GM21526 (cell line): ENCODE results near the gene BORCS6.
A peak's percentile ranks its signal among the peaks of the same experiment; 100 is the strongest.

Experiments used
- ATAC-seq: cut with Tn5 transposase; IDR thresholded peaks from one replicate; pipeline ENCODE4 v1.9.1; 2021; ENCODE audit warnings: moderate library complexity; ENCODE audit not compliant: unreplicated experiment, low FRiP score

The BORCS6 gene

GRCh38 chr17:8143581-8144400, 46.2 kb downstream of the BORCS6 start:
- no peak for ATAC-seq

GRCh38 chr17:8142887-8143580, 46.9 kb downstream of the BORCS6 start:
- no peak for ATAC-seq

GRCh38 chr17:8142158-8142886, 47.7 kb downstream of the BORCS6 start:
- ATAC-seq = no peak

- ATAC-seq = no peak
These were observed 48.2 kb downstream of the BORCS6 start for GRCh38 chr17:8141741-8142140.

GRCh38 chr17:8141045-8141444, 48.9 kb downstream of the BORCS6 start:
- no peak for ATAC-seq

- ATAC-seq = no peak
These were observed 49.6 kb downstream of the BORCS6 start for GRCh38 chr17:8140065-8141029.

GRCh38 chr17:8138672-8139371, 51.2 kb downstream of the BORCS6 start:
- peak; percentile 71 for ATAC-seq

GRCh38 chr17:8138374-8138671, 51.7 kb downstream of the BORCS6 start:
- ATAC-seq = no peak
